NCI-H1436 treated with DMSO at 0.1 percent for 48 hours (cell line): ENCODE measurements around the gene PDZK1IP1.
A peak's percentile ranks its signal among the peaks of the same experiment; 100 is the strongest.
"Not testable (repeated sequence)": the region's sequence is repeated elsewhere in the genome, so short reads cannot be mapped to it uniquely, and the experiment has no call there.

Experiments used
- DNase-seq: peaks from one replicate; lab custom pipeline; 2025; lab: John Stamatoyannopoulos, UW

The PDZK1IP1 gene

DNA sequence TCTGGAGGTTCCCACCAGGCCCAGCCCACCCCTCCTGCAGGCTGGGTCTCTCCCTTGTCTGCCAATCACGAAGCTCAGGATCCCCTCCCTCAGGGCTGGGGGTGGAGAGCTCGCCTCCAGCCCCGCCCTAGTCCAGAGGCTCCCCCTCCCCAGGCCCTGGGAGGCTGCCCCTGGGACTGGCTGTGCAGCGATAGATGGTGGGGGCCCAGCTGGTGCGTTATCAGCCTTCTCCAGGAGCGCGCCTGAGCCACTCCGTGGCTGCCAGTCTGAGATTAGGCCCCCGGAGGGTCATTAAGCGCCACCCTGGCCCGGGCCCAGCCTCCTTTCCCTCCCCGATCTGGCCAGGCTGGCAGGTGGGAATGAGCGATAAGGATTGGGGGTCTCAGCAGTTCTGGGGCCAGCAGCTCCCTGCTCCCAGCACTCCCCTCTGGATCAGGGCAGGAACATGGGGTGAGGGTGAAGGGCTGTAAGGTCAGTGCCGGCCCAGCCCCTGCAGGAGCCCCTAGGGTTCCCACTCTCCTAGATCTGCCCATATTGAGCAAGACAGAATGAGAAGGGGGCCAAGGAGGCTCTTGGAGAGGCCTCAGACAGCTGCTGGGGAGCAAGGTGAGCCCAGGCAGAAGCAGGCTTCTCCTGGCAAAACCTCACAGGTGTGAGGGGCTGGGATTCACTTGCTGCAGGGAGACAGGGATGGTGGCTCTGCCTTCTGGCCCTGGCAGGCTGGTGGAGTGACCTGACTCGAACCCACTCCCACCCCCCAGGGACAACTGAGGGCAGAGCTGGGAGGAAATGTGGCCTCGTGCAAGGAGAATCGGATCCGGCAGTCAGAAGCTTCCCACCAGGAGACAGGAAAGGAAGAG lies 8.5 kb downstream of the PDZK1IP1 start:
- DNase-seq: no peak

GRCh38 chr1:47180603-47181094 lies 9.2 kb downstream of the PDZK1IP1 start:
- DNase-seq: no peak

DNA sequence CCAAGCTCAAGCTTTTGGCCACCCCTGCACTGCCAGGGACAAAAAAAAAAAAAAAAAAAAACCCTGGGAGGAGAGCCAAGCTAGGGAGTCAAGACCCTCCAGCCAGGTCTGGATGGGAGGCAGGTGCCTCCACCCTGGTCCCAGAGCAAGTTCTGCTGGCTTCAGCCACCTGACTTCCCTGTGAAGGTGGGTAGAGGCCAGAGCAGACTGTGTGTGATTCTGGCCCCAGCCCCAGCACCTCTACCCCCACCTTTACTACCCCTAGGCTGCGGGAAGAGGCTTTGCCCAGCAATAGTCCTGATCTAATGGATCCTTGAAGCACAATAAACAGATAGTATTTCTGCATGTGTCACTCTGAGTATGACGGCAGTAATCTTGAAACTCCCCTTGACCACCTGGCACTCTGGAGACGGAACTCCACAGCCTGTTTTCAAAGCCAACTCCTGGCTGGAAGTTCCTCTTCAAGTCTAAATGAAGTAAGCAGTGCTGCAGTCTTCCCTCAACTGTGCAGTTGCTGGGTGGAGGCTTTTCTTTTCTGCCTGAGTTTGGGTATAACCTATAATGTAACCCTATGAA lies 9.8 kb downstream of the PDZK1IP1 start:
- DNase-seq: no peak

- DNase-seq: peak; percentile 51
Measured at GRCh38 chr1:47179017-47179987, 10.5 kb downstream of the PDZK1IP1 start.

GRCh38 chr1:47178654-47179016 lies 11.2 kb downstream of the PDZK1IP1 start:
- no peak for DNase-seq

DNA sequence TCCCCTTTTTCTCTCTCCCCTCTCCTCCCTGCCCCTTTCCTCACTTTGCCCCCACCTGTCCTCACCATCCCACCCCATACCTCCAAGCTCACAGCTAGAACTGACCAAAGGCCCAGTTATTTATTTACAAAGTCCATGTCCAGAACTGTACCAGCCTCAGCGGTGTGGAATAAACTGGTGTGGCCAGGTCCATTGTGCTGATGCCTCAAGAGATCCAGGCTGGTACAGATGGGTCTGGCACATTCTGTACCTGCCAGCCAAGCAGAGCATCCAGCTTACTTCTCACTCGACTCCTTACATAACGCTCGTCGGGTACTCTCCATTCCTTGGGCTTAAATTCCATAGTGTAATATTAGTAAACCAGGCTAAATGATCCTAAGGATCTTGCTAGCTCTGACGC lies 11.8 kb downstream of the PDZK1IP1 start:
- no peak for DNase-seq

DNA sequence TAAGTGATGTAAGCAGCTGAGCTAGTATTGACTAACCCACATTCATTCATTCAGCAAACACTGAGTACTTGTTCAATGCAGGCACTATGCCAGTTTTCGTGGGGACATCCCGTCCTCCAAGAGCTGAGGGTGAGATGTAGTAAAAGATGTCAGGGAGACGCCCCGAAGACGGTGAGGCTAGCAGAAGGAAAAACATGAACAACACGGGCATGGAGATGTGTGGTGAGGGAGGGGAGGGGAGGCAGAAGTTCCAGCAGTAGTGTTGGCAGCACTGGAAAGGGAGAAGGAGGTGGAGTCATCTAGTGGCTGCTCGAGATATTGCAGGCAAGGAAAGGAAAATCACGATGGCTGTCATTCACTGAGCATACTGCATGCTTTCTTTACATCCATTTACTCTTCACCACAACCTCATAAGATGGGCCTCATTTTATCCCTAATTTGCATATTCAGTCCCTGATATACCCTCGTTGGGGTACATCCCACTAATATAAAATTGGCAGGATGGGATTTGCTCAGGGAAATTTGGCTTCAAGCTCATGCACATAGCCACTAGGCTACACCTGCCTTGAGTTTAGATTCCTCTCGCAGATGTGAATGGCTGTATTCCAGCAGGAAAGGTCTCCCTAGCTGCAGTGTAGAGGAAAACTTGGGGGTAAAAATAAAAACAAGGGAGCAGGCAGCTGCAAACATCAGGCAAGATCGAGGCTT lies 14.5 kb downstream of the PDZK1IP1 start:
- peak; percentile 6 for DNase-seq

GRCh38 chr1:47174656-47175020 lies 15.2 kb downstream of the PDZK1IP1 start:
- no peak for DNase-seq

DNA sequence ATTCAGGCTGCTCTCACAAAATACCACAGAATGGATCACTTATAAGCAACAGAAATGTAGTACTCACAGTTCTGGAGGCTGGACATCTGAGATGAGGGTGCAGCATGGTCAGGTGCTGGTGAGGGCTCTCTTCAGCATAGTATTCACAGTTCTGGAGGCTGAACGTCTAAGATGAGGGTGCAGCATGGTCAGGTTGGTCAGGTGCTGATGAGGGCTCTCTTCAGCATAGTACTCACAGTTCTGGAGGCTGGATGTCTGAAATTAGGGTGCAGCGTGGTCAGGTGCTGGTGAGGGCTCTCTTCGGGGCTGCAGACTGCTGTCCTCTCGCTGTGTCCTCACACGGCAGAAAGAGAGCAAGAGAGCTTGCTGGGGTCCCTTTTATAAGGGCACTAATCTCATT lies 17.1 kb downstream of the PDZK1IP1 start:
- DNase-seq: no peak

DNA sequence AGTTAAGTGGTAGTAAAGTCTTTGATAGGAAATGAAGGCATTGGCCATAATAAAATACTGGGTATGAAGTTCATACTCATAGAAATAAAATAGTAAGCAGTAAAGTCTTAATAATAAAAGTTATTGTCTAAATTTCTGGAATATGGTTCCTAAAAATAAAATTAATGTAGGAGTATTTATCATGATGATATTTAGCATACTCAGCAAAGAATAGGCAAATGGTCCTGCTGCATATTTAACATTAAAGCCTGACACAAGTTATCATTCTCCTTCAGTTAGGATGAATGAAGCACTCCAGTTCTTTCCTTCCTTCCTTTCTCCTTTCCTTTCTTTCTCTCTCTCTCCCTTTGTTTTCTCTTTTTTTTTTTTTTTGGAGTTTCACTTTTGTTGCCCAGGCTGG lies 25.3 kb downstream of the PDZK1IP1 start:
- no peak for DNase-seq

GRCh38 chr1:47161298-47162040 lies 28.4 kb downstream of the PDZK1IP1 start:
- DNase-seq: no peak

DNA sequence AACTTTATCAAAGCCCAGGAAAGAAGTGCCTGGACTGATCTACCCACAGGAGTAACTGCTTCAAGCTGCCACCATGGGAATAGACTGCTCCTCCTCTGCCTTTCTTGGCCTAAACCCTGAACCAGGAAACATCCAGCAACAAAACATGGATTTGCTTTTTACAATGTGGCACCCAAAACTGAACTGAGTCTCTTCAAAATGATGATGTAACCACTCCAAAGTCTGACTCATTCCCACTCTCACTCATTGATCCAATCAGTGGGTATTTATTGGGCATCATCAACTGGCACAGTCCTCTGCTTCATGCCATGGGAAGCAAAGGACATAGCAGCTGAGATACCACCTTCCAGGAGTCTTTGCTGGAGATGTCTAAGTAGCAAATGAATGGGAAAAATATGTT lies 29.1 kb downstream of the PDZK1IP1 start:
- DNase-seq: no peak

DNA sequence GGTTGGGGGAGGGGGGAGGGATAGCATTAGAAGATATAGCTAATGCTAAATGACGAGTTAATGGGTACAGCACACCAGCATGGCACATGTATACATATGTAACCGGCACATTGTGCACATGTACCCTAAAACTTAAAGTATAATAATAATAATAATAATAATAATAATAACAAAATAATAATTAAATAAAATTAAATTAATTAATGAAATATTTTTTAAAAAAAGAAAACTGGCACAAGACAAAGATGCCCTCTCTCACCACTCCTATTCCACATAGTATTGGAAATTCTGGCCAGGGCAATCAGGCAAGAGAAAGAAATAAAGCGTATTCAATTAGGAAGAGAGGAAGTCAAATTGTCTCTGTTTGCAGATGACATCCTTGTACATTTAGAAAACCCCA lies 31.9 kb downstream of the PDZK1IP1 start:
- DNase-seq: not testable (repeated sequence)

- DNase-seq: not testable (repeated sequence)
Measured at GRCh38 chr1:47156457-47156856, 33.4 kb downstream of the PDZK1IP1 start.

GRCh38 chr1:47149162-47149561 lies 40.7 kb downstream of the PDZK1IP1 start:
- not testable (repeated sequence) for DNase-seq

- no peak for DNase-seq
Measured at GRCh38 chr1:47147047-47147785, 42.6 kb downstream of the PDZK1IP1 start.

DNA sequence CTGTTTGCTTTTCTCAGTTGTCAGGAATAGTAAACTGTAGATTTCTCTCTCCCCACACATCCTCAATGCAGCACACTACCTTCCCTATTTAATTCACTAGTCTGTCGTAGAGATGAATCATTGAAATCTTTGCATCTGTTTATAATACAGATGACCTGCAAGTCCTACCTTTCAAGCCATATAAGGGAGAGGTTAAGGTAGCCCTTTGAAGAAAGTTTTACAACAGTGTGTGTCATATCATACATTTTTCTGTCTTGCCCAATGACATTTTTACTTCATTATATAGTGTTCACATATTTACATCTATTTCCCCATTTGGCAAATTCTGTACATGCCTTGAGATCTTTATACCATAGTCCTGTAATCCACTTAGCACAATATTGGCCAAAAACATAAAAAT lies 43.3 kb downstream of the PDZK1IP1 start:
- not testable (repeated sequence) for DNase-seq

GRCh38 chr1:47143654-47144053 lies 46.2 kb downstream of the PDZK1IP1 start:
- DNase-seq: not testable (repeated sequence)

- DNase-seq: not testable (repeated sequence)
Measured at GRCh38 chr1:47140358-47140757, 49.5 kb downstream of the PDZK1IP1 start.

DNA sequence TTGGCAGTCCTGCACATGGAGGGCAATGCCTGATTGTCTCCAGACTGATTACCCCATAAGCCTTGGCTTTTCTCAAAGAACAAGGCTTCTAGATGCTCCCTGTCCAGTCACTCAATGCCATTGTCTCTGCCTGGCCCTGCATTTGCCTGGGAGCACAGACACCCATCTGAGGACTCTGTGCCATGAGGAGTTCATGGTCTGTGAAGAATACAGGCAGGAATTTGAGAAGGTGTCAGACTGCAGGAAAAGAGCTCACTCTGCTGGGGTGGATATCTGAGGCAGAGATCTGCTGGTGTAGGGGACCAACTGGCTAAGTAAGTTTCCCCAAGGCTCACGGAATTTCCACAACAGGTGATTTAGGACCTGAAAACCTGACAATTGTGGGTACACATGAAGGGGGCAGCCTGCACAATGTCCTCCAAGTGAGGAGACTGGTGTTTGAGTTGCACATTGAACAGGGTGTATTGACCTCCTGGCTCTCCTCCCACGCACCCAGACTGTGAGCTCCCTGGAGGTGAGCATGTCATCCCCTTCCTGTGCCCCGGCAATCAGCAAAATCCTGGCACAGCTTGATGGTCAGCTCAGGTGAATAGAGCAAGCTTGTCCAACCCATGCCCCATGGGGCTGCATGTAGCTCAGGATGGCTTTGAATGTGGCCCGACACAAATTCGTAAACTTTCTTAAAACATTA lies 51.8 kb downstream of the PDZK1IP1 start:
- DNase-seq: no peak
